ENCODE measurements around the gene KHNYN.

- TF ChIP-seq, protein P1, sequence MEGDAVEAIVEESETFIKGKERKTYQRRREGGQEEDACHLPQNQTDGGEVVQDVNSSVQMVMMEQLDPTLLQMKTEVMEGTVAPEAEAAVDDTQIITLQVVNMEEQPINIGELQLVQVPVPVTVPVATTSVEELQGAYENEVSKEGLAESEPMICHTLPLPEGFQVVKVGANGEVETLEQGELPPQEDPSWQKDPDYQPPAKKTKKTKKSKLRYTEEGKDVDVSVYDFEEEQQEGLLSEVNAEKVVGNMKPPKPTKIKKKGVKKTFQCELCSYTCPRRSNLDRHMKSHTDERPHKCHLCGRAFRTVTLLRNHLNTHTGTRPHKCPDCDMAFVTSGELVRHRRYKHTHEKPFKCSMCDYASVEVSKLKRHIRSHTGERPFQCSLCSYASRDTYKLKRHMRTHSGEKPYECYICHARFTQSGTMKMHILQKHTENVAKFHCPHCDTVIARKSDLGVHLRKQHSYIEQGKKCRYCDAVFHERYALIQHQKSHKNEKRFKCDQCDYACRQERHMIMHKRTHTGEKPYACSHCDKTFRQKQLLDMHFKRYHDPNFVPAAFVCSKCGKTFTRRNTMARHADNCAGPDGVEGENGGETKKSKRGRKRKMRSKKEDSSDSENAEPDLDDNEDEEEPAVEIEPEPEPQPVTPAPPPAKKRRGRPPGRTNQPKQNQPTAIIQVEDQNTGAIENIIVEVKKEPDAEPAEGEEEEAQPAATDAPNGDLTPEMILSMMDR (conservative IDR thresholded peaks at IDR 0.05): no peak
- no peak for TF ChIP-seq ZFX (IDR thresholded peaks at IDR 0.05)
Measured at GRCh38 chr14:24459331-24459730, 29.6 kb downstream of the KHNYN start.

All from C4-2B (cell line).